Measurements from ENCODE around the gene IQGAP3.
"Not testable (repeated sequence)": the region's sequence is repeated elsewhere in the genome, so short reads cannot be mapped to it uniquely, and the experiment has no call there.

Gene IQGAP3

GRCh38 chr1:156574039-156574633, 1.8 kb upstream of the IQGAP3 start:
- DNase-seq (ENCODE audit: low read depth in 2 of 2): no peak

- DNase-seq (ENCODE audit: low read depth in 2 of 2): no peak
These were observed 276 bp upstream of the IQGAP3 start for GRCh38 chr1:156572663-156573018.

GRCh38 chr1:156571261-156571852, 1.0 kb downstream of the IQGAP3 start:
- no peak for DNase-seq (ENCODE audit: low read depth in 2 of 2)

- no peak for DNase-seq (ENCODE audit: low read depth in 2 of 2)
These were observed 5.9 kb downstream of the IQGAP3 start for GRCh38 chr1:156566436-156566835.

- DNase-seq (ENCODE audit: low read depth in 2 of 2): no peak
These were observed 6.8 kb downstream of the IQGAP3 start for GRCh38 chr1:156565519-156565918.

- no peak for DNase-seq (ENCODE audit: low read depth in 2 of 2)
These were observed 11.7 kb downstream of the IQGAP3 start for GRCh38 chr1:156560585-156561163.

GRCh38 chr1:156559797-156560385, 12.5 kb downstream of the IQGAP3 start:
- DNase-seq (ENCODE audit: low read depth in 2 of 2): no peak

GRCh38 chr1:156559086-156559796, 13.1 kb downstream of the IQGAP3 start:
- DNase-seq (ENCODE audit: low read depth in 2 of 2): no peak

- DNase-seq (ENCODE audit: low read depth in 2 of 2): no peak
These were observed 16.0 kb downstream of the IQGAP3 start for GRCh38 chr1:156556354-156556753.

GRCh38 chr1:156555715-156556114, 16.6 kb downstream of the IQGAP3 start:
- DNase-seq (ENCODE audit: low read depth in 2 of 2): no peak

GRCh38 chr1:156554971-156555370, 17.4 kb downstream of the IQGAP3 start:
- DNase-seq (ENCODE audit: low read depth in 2 of 2): no peak

- no peak for DNase-seq (ENCODE audit: low read depth in 2 of 2)
These were observed 18.4 kb downstream of the IQGAP3 start for GRCh38 chr1:156553860-156554485.

GRCh38 chr1:156552937-156553336, 19.4 kb downstream of the IQGAP3 start:
- not testable (repeated sequence) for DNase-seq (ENCODE audit: low read depth in 2 of 2)

GRCh38 chr1:156552518-156552917, 19.8 kb downstream of the IQGAP3 start:
- no peak for DNase-seq (ENCODE audit: low read depth in 2 of 2)

GRCh38 chr1:156551869-156552268, 20.5 kb downstream of the IQGAP3 start:
- DNase-seq (ENCODE audit: low read depth in 2 of 2): no peak

GRCh38 chr1:156551066-156551643, 21.2 kb downstream of the IQGAP3 start:
- DNase-seq (ENCODE audit: low read depth in 2 of 2): no peak

- no peak for DNase-seq (ENCODE audit: low read depth in 2 of 2)
These were observed 22.0 kb downstream of the IQGAP3 start for GRCh38 chr1:156550346-156550745.

- no peak for DNase-seq (ENCODE audit: low read depth in 2 of 2)
These were observed 22.5 kb downstream of the IQGAP3 start for GRCh38 chr1:156549831-156550230.

- no peak for DNase-seq (ENCODE audit: low read depth in 2 of 2)
These were observed 23.0 kb downstream of the IQGAP3 start for GRCh38 chr1:156549390-156549789.

- no peak for DNase-seq (ENCODE audit: low read depth in 2 of 2)
These were observed 24.4 kb downstream of the IQGAP3 start for GRCh38 chr1:156547982-156548381.

- no peak for DNase-seq (ENCODE audit: low read depth in 2 of 2)
These were observed 24.9 kb downstream of the IQGAP3 start for GRCh38 chr1:156547434-156547833.

- DNase-seq (ENCODE audit: low read depth in 2 of 2): no peak
These were observed 26.1 kb downstream of the IQGAP3 start for GRCh38 chr1:156546267-156546666.
